Small intestine (tissue), 7 donors: Measurements from ENCODE around the gene HSF2BP. TPM values are rescaled to one million over a fixed set of nuclear protein-coding genes. Genes with fewer than 3 reads are reported as not detected.

Experiments
- DNase-seq, 2 donors: peaks; one replicate each; pipeline versions ENCODE4 v3.0.0 to v3.0.0-alpha.2; 2013
- FAIRE-seq: peaks from 2 replicates; lab custom pipeline; 2012; peaks lifted over from hg19 to GRCh38; lab: Jason Lieb, UNC
- H3K27ac ChIP-seq, 3 donors: one replicate each; pipeline ENCODE4 v1.5.1; 2013; ENCODE audit warnings: low read length in 2 of 3, mild to moderate bottlenecking in 2 of 3, control low read depth in 1 of 3, inconsistent platforms in 1 of 3, low read depth in 1 of 3, moderate library complexity in 1 of 3
- H3K27me3 ChIP-seq, 3 donors: one replicate each; pipeline ENCODE4 v1.6.1; 2013; ENCODE audit warnings: low read length in 3 of 3, inconsistent platforms in 1 of 3; ENCODE audit not compliant: control insufficient read depth in 3 of 3, insufficient read depth in 3 of 3
- H3K36me3 ChIP-seq, 3 donors: one replicate each; pipeline ENCODE4 v1.6.1; 2013; ENCODE audit warnings: low read length in 3 of 3, inconsistent platforms in 1 of 3, low read depth in 1 of 3, mild to moderate bottlenecking in 1 of 3, moderate library complexity in 1 of 3; ENCODE audit not compliant: control insufficient read depth in 3 of 3, insufficient read depth in 2 of 3
- H3K4me1 ChIP-seq, 3 donors: one replicate each; pipeline ENCODE4 v1.6.1; 2013; ENCODE audit warnings: low read length in 2 of 3, inconsistent platforms in 1 of 3, low read depth in 1 of 3, mild to moderate bottlenecking in 1 of 3, moderate library complexity in 1 of 3; ENCODE audit not compliant: control insufficient read depth in 3 of 3, insufficient read depth in 2 of 3
- H3K4me3 ChIP-seq, 3 donors: one replicate each; pipeline ENCODE4 v1.5.1; 2013; ENCODE audit warnings: low read length in 3 of 3, control low read depth in 1 of 3, inconsistent platforms in 1 of 3, low read depth in 1 of 3, mild to moderate bottlenecking in 1 of 3, moderate library complexity in 1 of 3
- H3K9me3 ChIP-seq, 2 donors: one replicate each; pipeline ENCODE4 v1.6.1; 2013; ENCODE audit warnings: low read depth in 1 of 2, low read length in 1 of 2; ENCODE audit not compliant: control insufficient read depth in 2 of 2, insufficient read depth in 1 of 2
- WGBS, 3 donors: extraction: QIAGEN DNeasy Blood & Tissue Kit; methylation state at CpG; one replicate each; pipeline ENCODE4 v1.1.7; 2013; 5-methylcytosine and 5-hydroxymethylcytosine counted together
- polyA plus RNA-seq, 4 donors: library from polyadenylated mRNA; stranded (reverse) in 3 of 4; unstranded in 1 of 4; fragments of 200-250 nt in 3 of 4; fragments of 120-200 nt in 1 of 4; gene quantifications; one replicate each; pipeline versions ENCODE4 v1.2.1 to v1.2.3, GENCODE V29; 2013
- donor health status: healthy with polysubstance abuse.
- donor health status: control.
- donor health status: control.
- donor health status: Bipolar disorder and iron deficiency.
- donor health status: healthy.

Gene HSF2BP
- polyA plus RNA-seq, 4 donors, result 0.22 to 0.78 (median 0.49) TPM; not detected in 1

GRCh38 chr21:43603641-43604504 lies 55.4 kb downstream of the HSF2BP start:
- WGBS, 3 donors, result 84 to 86% (median 84%) methylated on average over 8 of the region's 8 CpGs
- no peak overlapping the region for H3K4me3 ChIP-seq
- FAIRE-seq (no peak), DNase-seq (no peak)
- H3K27ac ChIP-seq, result peak overlapping the region in 1 of 3 donors; percentile 21
- no peaks in the 10 kb centered on the region for H3K4me1 ChIP-seq
- no peaks in the 10 kb centered on the region for H3K9me3 ChIP-seq
- no peaks in the 10 kb centered on the region for H3K27me3 ChIP-seq
- no peaks in the 10 kb centered on the region for H3K36me3 ChIP-seq

- Histone ChIP-seq H3K27ac (peak overlapping the region in 1 of 3 donors; percentile 21), H3K9me3 (no peaks in the 10 kb centered on the region), H3K27me3 (no peaks in the 10 kb centered on the region), H3K4me3 (no peak overlapping the region), H3K4me1 (no peaks in the 10 kb centered on the region), H3K36me3 (no peaks in the 10 kb centered on the region)
- DNase-seq (no peak), FAIRE-seq (no peak)
- 73 to 88% (median 79%) methylated on average over 5 of the region's 5 CpGs for WGBS, 3 donors
Observed at GRCh38 chr21:43603233-43603626, 56.1 kb downstream of the HSF2BP start.

- Histone ChIP-seq H3K27me3 (no peaks in the 10 kb centered on the region), H3K27ac (no peak overlapping the region), H3K4me3 (no peak overlapping the region), H3K36me3 (no peaks in the 10 kb centered on the region), H3K9me3 (no peaks in the 10 kb centered on the region), H3K4me1 (no peaks in the 10 kb centered on the region)
- WGBS, 3 donors, result 76 to 83% (median 79%) methylated on average over 13 of the region's 13 CpGs
- FAIRE-seq, result no peak
- no peak for DNase-seq
Observed at GRCh38 chr21:43602266-43603232, 56.7 kb downstream of the HSF2BP start.

DNA sequence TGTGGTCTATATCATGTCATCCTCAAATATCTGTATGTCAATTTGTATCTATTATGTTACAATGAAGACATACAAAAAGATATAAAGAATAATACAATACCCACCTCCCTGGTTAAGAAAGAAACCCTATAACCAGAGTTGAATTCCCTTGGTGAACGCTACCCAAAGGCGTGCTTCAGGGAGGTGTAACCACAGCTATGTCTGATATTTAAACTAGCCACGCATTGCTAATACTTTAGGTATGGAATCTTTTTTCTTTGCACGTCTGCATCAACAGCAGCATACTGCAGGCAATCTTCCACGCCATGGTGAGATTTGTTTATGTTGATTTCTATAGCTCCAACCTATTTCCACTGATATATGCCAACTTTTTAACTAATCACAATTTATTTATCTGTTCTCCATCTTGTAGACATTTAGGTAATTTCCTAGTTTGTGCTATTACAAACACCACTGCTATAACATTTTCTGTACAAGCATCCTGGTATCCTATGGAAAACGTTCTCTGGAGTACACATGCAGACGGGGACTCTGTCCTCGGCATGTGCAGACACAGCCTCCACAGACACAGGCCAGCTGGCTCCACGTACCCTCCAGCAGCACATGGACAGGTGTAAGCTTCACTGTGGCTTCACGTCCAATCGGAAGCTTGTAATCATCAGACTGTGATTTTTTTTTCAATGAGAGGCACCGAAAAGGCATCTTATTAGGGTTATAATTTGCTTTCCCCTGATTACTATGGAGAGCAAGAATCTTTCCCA lies 58.5 kb downstream of the HSF2BP start:
- Histone ChIP-seq H3K27ac (no peak overlapping the region), H3K27me3 (no peaks in the 10 kb centered on the region), H3K9me3 (no peaks in the 10 kb centered on the region), H3K4me1 (peaks cover 0 to 5% (median 0%) of the 10 kb centered on the region in 3 donors), H3K36me3 (no peaks in the 10 kb centered on the region), H3K4me3 (no peak overlapping the region)
- DNase-seq (no peak), FAIRE-seq (no peak)
- 83 to 91% (median 91%) methylated on average over 12 of the region's 12 CpGs for WGBS, 3 donors

DNA sequence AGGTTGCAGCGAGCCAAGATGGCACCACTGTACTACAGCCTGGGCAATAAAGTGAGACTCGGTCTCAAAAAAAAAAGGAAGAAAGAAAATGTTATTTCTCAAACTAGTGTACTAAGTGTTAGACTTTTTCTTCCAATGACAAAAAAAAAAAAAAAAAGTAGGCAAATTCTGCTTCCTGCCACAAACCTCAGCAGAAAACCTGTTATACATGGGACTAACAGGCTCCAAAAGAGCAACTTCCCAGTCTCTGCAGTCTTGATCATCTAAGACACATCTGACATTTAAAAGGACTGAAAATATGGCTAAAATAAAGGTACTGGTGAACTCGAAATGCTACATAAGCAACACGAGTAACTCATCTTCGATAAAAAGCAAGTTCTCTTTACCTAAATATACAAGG lies 59.6 kb downstream of the HSF2BP start:
- WGBS, 3 donors, result 81 to 87% (median 83%) methylated on average over 5 of the region's 5 CpGs
- H3K4me1 ChIP-seq, result peaks cover 0 to 5% (median 0%) of the 10 kb centered on the region in 3 donors
- H3K4me3 ChIP-seq, result no peak overlapping the region
- no peaks in the 10 kb centered on the region for H3K36me3 ChIP-seq
- no peaks in the 10 kb centered on the region for H3K27me3 ChIP-seq
- H3K9me3 ChIP-seq, result no peaks in the 10 kb centered on the region
- no peak for DNase-seq
- H3K27ac ChIP-seq, result no peak overlapping the region
- no peak for FAIRE-seq

DNA sequence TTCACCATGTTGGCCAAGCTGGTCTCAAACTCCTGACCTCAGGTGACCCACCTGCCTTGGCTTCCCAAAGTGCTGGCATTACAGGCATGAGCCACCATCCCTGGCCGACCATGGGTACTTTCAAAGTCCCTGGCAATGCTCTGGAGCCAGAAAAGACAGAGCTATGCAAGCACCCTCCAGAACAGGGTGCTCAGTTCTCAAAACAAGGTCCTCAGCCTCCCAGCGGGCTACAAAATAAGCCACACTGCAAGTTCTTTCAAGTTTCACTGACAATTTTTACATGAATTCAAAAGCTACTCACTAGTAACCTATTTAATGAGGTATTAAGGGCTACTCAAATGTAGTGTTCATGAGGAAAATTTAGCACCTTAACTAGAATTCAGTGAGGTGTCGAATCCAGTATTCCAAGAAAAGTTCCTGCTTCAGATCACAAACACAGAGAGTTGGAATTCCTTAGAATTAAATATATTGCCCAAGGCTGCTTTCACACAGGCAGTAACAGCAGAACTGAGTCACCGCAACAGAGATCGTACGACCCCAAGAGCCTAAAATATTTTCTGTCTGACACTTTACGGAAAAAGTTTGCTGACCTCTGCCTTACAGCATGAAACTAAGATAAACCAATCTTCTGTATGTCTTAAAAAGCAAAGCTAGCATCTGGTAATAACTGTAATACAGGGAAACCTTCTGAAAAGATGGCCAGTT lies 60.7 kb downstream of the HSF2BP start:
- WGBS, 3 donors, result 82 to 90% (median 87%) methylated on average over 7 of the region's 7 CpGs
- no peak for FAIRE-seq
- peaks cover 0 to 5% (median 0%) of the 10 kb centered on the region in 3 donors for H3K4me1 ChIP-seq
- no peak for DNase-seq
- no peaks in the 10 kb centered on the region for H3K36me3 ChIP-seq
- no peaks in the 10 kb centered on the region for H3K9me3 ChIP-seq
- H3K27ac ChIP-seq, result no peak overlapping the region
- no peak overlapping the region for H3K4me3 ChIP-seq
- H3K27me3 ChIP-seq, result no peaks in the 10 kb centered on the region

DNA sequence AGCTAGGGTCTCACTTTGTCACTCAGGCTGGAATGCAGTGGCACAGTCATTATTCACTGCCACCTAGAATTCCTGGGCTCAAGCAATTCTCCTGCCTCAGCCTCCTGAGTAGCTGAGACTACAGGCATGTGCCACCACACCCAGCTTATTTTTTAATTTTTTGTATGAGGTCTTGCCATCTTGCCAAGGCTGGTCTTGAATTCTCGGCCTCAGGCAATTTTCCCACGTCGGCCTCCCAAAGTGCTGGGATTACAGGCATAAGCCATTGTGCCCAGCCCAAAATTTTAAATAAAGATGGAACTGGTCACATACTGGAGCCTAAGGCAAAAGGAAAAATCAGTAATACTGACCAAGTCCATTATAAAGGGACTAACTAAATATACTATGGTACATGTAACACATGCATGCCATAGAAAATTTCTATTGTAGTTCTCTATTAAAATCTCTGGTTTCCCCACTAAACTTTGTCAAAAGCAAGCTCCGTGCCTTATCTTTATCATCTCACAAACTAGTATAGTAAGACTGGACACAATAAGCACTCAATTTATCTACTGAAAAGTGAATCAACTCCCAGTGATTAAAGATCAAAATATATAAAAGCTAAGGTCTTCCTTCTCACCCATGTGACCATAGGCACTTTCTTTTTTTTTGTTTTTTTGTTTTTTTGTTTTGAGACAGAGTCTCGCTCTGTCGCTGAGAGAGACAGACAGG lies 61.6 kb downstream of the HSF2BP start:
- no peak overlapping the region for H3K4me3 ChIP-seq
- no peak overlapping the region for H3K27ac ChIP-seq
- 93 to 97% (median 94%) methylated on average over 6 of the region's 6 CpGs for WGBS, 3 donors
- FAIRE-seq (no peak), DNase-seq (no peak)
- H3K4me1 ChIP-seq, result peaks cover 0 to 6% (median 0%) of the 10 kb centered on the region in 3 donors
- H3K36me3 ChIP-seq, result no peaks in the 10 kb centered on the region
- H3K27me3 ChIP-seq, result no peaks in the 10 kb centered on the region
- H3K9me3 ChIP-seq, result no peaks in the 10 kb centered on the region
